ENCODE results near the gene MAP3K5. TPM values are rescaled to one million over a fixed set of nuclear protein-coding genes. Genes with fewer than 3 reads are reported as not detected.

The MAP3K5 gene
- total RNA-seq, 2 experiments from 2014 or later: 15.0 to 15.1 TPM

- H3K4me1 Mint-ChIP-seq (ENCODE audit: low read depth): peaks cover 37% of the 10 kb centered on the region
- no peak overlapping the region for H3K4me3 Mint-ChIP-seq
- CTCF ChIA-PET: no interaction called here
Measured at GRCh38 chr6:136769759-136770158, 22.5 kb downstream of the MAP3K5 start.

GRCh38 chr6:136769124-136769523, 23.2 kb downstream of the MAP3K5 start:
- peaks cover 6% of the 10 kb centered on the region for H3K36me3 Mint-ChIP-seq (ENCODE audit: low read depth)

More at GRCh38 chr6:136769759-136770158, 22.5 kb downstream of the MAP3K5 start:
- Mint-ChIP-seq H3K27ac (no peak overlapping the region), H3K9me3 (ENCODE audit: insufficient read depth) (no peaks in the 10 kb centered on the region), H3K27me3 (ENCODE audit: low read depth) (no peaks in the 10 kb centered on the region), H3K36me3 (ENCODE audit: low read depth) (peaks cover 6% of the 10 kb centered on the region)
- DNase-seq (no peak), ATAC-seq (no peak)
- POLR2A ChIA-PET: no interaction called here

GRCh38 chr6:136767570-136768309, 24.5 kb downstream of the MAP3K5 start:
- H3K27me3 Mint-ChIP-seq (ENCODE audit: low read depth): no peaks in the 10 kb centered on the region
- ATAC-seq (no peak), DNase-seq (no peak)
- H3K36me3 Mint-ChIP-seq (ENCODE audit: low read depth): peaks cover 4% of the 10 kb centered on the region
- peaks cover 52% of the 10 kb centered on the region for H3K4me1 Mint-ChIP-seq (ENCODE audit: low read depth)
- CTCF ChIA-PET: interaction anchor here (1.3 kb wide), 1 partner anchor 25 kb away, joined by 6 read pairs; the partner anchor contains the start of gene MAP3K5
- no peak overlapping the region for H3K4me3 Mint-ChIP-seq
- no peaks in the 10 kb centered on the region for H3K9me3 Mint-ChIP-seq (ENCODE audit: insufficient read depth)
- POLR2A ChIA-PET: no interaction called here
- H3K27ac Mint-ChIP-seq: no peak overlapping the region

More at GRCh38 chr6:136769124-136769523, 23.2 kb downstream of the MAP3K5 start:
- CTCF ChIA-PET: no interaction called here
- POLR2A ChIA-PET: no interaction called here
- Mint-ChIP-seq H3K9me3 (ENCODE audit: insufficient read depth) (no peaks in the 10 kb centered on the region), H3K4me3 (no peak overlapping the region), H3K4me1 (ENCODE audit: low read depth) (peaks cover 42% of the 10 kb centered on the region), H3K27me3 (ENCODE audit: low read depth) (no peaks in the 10 kb centered on the region), H3K27ac (no peak overlapping the region)
- DNase-seq (no peak), ATAC-seq (no peak)

DNA sequence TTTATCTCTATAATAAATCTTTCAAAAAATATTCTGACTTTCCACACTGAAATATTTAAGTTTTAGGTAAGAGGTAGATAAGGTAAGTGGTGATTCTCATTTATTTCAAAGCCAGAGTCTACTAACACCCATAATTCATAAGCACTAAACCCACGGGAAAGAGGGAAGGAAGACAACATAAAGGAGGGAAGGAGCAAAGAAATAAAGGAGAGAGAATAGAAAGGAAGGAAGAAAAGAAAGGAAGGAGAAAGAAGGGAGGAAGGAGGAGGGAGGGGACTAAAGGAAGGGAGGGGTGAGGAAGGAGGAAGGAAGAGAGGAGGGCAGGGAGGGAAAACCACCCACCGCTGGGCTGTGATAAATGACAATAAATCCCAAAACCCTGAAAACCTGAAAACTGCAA, 25.2 kb downstream of the MAP3K5 start:
- ChIA-PET POLR2A (no interaction called here), CTCF (interaction anchor here (1.3 kb wide), 1 partner anchor 25 kb away, joined by 6 read pairs; the partner anchor contains the start of gene MAP3K5)
- Mint-ChIP-seq H3K27ac (no peak overlapping the region), H3K27me3 (ENCODE audit: low read depth) (no peaks in the 10 kb centered on the region), H3K4me3 (no peak overlapping the region), H3K4me1 (ENCODE audit: low read depth) (peaks cover 54% of the 10 kb centered on the region), H3K36me3 (ENCODE audit: low read depth) (peaks cover 4% of the 10 kb centered on the region), H3K9me3 (ENCODE audit: insufficient read depth) (no peaks in the 10 kb centered on the region)
- no peak for DNase-seq
- no peak for ATAC-seq

DNA sequence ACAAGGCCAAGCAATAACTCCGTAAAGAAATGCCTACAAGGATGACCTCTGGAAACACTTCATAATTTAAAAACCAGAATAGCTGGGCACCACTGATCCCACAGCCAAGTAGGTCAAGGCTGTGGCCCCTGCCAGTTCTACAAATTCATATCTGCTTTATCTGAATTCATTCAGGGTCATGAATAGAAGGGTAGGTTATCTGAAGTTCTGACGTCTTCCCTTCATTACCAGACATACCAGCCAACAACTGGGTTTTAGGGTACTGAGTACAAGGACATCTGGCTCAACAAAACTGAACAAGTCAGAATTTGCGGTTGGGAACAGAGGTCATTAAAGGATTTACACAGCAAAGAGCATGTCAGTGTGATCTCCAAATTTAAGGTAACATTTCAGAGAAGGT, 26.0 kb downstream of the MAP3K5 start:
- CTCF ChIA-PET: interaction anchor here (5.0 to 7.6 kb wide), 2 partner anchors 25 to 122 kb away, joined by 25 to 98 read pairs; partner anchors contain the start of gene MAP3K5
- Mint-ChIP-seq H3K4me1 (ENCODE audit: low read depth) (peaks cover 63% of the 10 kb centered on the region), H3K36me3 (ENCODE audit: low read depth) (peaks cover 4% of the 10 kb centered on the region), H3K27me3 (ENCODE audit: low read depth) (no peaks in the 10 kb centered on the region), H3K27ac (no peak overlapping the region), H3K4me3 (no peak overlapping the region), H3K9me3 (ENCODE audit: insufficient read depth) (no peaks in the 10 kb centered on the region)
- POLR2A ChIA-PET: no interaction called here
- DNase-seq (no peak), ATAC-seq (no peak)

DNA sequence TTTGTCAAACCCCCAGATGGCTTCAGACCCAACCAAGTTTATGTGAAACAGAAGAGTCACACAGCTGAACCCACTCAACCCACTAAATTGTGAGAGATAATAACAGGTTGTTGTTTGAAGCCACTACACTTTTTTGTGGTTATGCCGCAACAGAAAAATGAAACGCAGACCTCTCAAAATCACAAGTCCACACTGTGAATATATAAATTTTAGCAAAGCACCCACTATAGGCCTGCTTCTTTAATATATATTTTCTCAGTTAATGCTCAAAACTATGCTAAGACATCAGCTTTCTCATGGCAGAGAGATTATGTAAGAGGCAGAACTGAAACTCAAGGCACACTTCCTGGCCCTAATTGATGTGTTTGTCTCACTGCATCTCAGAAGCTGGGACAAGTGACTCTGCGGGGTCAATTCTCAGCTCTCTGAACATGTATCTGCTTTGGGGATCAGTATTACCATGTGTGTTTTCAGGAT, 27.7 kb downstream of the MAP3K5 start:
- Mint-ChIP-seq H3K9me3 (ENCODE audit: insufficient read depth) (no peaks in the 10 kb centered on the region), H3K36me3 (ENCODE audit: low read depth) (peaks cover 4% of the 10 kb centered on the region), H3K27ac (peak overlapping the region; percentile 76), H3K4me3 (no peak overlapping the region), H3K4me1 (ENCODE audit: low read depth) (peaks cover 69% of the 10 kb centered on the region), H3K27me3 (ENCODE audit: low read depth) (no peaks in the 10 kb centered on the region)
- ATAC-seq: peak; percentile 59
- POLR2A ChIA-PET: interaction anchor here (1.0 to 3.9 kb wide), 3 partner anchors 12 to 27 kb away, joined by 3 to 29 read pairs (median 5); partner anchors contain the start of gene MAP3K5
- CTCF ChIA-PET: interaction anchor here (1.0 to 7.6 kb wide), 11 partner anchors 9 to 121 kb away, joined by 3 to 98 read pairs (median 6); partner anchors contain the start of gene MAP3K5
- no peak for DNase-seq

- Mint-ChIP-seq H3K9me3 (ENCODE audit: insufficient read depth) (no peaks in the 10 kb centered on the region), H3K27me3 (ENCODE audit: low read depth) (no peaks in the 10 kb centered on the region), H3K4me1 (ENCODE audit: low read depth) (peaks cover 67% of the 10 kb centered on the region), H3K27ac (peak overlapping the region; percentile 76), H3K36me3 (ENCODE audit: low read depth) (peaks cover 4% of the 10 kb centered on the region), H3K4me3 (no peak overlapping the region)
- ChIA-PET CTCF (interaction anchor here (0.9 to 7.6 kb wide), 12 partner anchors 9 to 120 kb away, joined by 3 to 98 read pairs (median 6); partner anchors contain the start of gene MAP3K5), POLR2A (interaction anchor here (1.0 to 3.9 kb wide), 3 partner anchors 11 to 28 kb away, joined by 3 to 29 read pairs (median 5); partner anchors contain the start of gene MAP3K5)
- no peak for ATAC-seq
- DNase-seq: no peak
Measured at GRCh38 chr6:136763716-136764516, 28.4 kb downstream of the MAP3K5 start.

DNA sequence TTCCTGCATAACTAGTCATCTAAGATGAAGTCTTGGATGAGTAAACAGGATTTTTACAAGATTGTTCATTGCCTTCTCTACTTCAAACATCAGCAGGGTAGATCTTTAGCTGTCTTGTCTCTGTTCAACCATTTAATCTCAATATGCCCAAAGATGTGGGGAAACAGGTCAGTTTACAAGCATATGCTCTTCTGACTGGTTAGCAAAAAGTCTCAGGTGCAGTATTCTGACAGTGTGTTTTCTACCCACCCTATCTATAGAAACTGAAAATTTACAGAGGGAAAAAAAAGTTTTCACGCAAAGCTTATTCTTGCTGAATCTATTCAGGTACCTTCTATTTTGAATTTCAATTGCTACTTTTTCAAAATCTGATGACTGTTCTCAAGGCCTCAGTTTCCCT, 29.0 kb downstream of the MAP3K5 start:
- no peaks in the 10 kb centered on the region for H3K9me3 Mint-ChIP-seq (ENCODE audit: insufficient read depth)
- no peak for DNase-seq
- no peak overlapping the region for H3K27ac Mint-ChIP-seq
- peaks cover 4% of the 10 kb centered on the region for H3K36me3 Mint-ChIP-seq (ENCODE audit: low read depth)
- no peaks in the 10 kb centered on the region for H3K27me3 Mint-ChIP-seq (ENCODE audit: low read depth)
- H3K4me3 Mint-ChIP-seq: no peak overlapping the region
- no peak for ATAC-seq
- H3K4me1 Mint-ChIP-seq (ENCODE audit: low read depth): peaks cover 66% of the 10 kb centered on the region
- ChIA-PET CTCF (interaction anchor here (0.9 to 7.6 kb wide), 9 partner anchors 9 to 119 kb away, joined by 3 to 98 read pairs (median 8); partner anchors contain the start of gene MAP3K5), POLR2A (interaction anchor here (1.6 to 3.9 kb wide), 2 partner anchors 11 to 28 kb away, joined by 5 to 29 read pairs; partner anchors contain the start of gene MAP3K5)

DNA sequence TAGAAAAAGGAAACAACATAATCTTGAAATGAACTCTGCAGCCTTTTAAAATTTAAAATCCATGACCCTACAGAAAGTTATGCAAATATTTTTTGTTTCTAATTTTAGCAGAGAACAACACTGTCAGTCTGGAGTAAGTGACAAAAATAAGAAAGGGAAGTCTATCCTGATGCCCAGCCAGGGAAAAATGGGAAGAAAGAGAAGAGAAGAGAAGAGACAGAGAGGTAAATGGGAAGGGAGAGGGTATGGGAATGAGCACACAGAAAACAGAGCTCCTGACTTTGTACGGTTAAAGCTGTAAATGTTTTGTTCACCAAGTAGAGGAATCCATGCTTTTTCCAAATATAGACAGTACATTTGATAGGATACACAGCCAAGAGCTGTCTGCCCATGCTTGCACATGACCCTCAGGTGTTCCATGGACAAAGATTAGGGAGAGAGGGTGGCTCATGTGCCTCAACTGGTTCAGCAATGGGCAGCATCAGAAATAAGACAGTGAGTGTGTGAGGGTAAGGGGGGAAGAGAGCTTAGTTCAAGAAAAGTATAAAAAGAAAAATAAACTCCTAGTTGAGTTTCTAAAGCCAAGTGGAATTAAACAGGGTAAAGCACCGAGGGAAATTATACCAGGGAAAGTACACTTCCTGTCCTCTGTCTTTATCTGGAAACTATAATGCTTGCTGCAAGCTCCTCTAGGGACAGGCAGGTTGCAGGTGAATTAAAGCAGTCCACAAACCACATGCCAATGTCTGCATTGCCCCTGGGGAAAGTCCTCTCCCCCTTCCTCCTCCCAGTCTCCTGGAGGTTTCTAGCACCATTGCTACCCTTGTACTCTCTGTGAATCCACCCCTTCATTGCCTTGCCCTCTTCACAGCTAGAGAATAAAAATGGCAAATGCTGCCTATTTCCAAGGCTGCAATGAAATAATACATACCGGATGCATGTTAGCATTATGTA, 30.0 kb downstream of the MAP3K5 start:
- no peaks in the 10 kb centered on the region for H3K27me3 Mint-ChIP-seq (ENCODE audit: low read depth)
- H3K4me3 Mint-ChIP-seq: peak overlapping the region; percentile 23
- ATAC-seq (peak; percentile 25), DNase-seq (no peak)
- peak overlapping the region; percentile 44 for H3K27ac Mint-ChIP-seq
- H3K4me1 Mint-ChIP-seq (ENCODE audit: low read depth): peaks cover 58% of the 10 kb centered on the region
- peaks cover 4% of the 10 kb centered on the region for H3K36me3 Mint-ChIP-seq (ENCODE audit: low read depth)
- CTCF ChIA-PET: interaction anchor here (1.2 to 7.6 kb wide), 5 partner anchors 9 to 118 kb away, joined by 3 to 98 read pairs (median 13); partner anchors contain the start of gene MAP3K5
- POLR2A ChIA-PET: interaction anchor here (0.6 to 3.9 kb wide), 3 partner anchors 10 to 29 kb away, joined by 3 to 29 read pairs (median 5); partner anchors contain the start of gene MAP3K5
- no peaks in the 10 kb centered on the region for H3K9me3 Mint-ChIP-seq (ENCODE audit: insufficient read depth)

DNA sequence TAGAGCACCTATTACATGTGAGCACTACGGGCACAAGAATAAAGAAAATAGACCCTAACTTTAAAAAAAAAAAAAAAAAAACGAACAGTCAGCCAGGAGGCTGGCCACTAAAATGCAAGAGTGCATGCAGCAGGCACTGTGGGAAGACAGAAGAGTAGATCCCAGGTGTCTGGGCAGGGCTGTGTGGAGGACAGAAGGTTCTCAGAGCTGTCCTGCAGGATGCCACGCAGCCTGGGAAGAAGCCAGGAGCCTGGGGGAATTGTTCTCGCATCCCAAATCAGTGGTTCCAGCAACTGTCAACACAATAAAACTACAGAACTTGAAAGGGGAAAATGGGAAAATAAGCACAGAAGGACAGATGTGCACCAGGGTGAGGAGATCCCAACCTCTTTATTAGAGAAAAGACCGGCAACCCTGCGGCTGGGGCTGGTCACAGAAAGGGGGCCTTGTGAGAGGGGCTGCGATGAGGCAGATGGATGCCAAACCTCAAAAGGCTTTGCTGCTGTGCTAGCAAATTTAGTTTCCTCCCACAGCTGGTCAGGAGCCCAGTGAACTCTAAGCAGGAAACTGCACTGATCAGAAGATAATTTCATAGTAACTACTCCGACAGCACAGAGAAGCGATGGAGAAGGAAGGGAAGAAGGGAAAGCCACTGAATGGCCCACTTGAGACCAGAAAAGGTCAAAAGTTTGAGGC, 30.9 kb downstream of the MAP3K5 start:
- no peaks in the 10 kb centered on the region for H3K9me3 Mint-ChIP-seq (ENCODE audit: insufficient read depth)
- H3K4me3 Mint-ChIP-seq: peak overlapping the region; percentile 23
- peak; percentile 47 for DNase-seq
- peak; percentile 54 for ATAC-seq
- H3K27me3 Mint-ChIP-seq (ENCODE audit: low read depth): no peaks in the 10 kb centered on the region
- H3K36me3 Mint-ChIP-seq (ENCODE audit: low read depth): peaks cover 12% of the 10 kb centered on the region
- ChIA-PET POLR2A (no interaction called here), CTCF (interaction anchor here (0.6 to 7.6 kb wide), 6 partner anchors 9 to 118 kb away, joined by 3 to 98 read pairs (median 11); partner anchors contain the start of gene MAP3K5)
- H3K4me1 Mint-ChIP-seq (ENCODE audit: low read depth): peaks cover 63% of the 10 kb centered on the region
- H3K27ac Mint-ChIP-seq: peak overlapping the region; percentile 63
